ENCODE data around the gene P3R3URF.

The P3R3URF gene

DNA sequence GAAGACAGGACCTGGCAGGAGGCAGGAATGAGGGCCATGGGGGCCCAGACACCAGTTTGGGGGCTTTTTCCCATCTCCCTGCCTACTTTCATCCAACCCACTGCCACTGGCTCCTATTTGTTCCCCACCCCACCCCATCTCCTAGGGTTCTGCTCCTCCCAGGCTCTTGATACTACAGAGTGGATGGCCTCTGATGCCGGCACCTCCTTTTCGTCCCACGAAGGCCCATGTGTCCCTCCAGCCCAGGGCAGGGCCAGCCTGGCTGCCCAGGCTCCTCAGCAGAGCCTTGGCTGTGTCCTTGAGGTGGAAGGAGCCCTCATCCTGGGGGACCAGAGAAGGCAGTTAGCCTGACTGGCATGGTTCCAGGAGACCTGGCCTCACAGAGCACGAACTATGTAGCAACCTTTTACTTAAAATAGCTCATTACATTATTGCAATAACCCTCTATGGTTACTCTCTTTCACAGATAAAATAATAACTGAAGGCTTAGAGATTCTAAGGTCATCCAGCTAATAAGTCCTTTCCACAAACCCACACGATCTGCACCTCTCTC, 18.4 kb upstream of the P3R3URF start:
- TF ChIP-seq, protein P1, sequence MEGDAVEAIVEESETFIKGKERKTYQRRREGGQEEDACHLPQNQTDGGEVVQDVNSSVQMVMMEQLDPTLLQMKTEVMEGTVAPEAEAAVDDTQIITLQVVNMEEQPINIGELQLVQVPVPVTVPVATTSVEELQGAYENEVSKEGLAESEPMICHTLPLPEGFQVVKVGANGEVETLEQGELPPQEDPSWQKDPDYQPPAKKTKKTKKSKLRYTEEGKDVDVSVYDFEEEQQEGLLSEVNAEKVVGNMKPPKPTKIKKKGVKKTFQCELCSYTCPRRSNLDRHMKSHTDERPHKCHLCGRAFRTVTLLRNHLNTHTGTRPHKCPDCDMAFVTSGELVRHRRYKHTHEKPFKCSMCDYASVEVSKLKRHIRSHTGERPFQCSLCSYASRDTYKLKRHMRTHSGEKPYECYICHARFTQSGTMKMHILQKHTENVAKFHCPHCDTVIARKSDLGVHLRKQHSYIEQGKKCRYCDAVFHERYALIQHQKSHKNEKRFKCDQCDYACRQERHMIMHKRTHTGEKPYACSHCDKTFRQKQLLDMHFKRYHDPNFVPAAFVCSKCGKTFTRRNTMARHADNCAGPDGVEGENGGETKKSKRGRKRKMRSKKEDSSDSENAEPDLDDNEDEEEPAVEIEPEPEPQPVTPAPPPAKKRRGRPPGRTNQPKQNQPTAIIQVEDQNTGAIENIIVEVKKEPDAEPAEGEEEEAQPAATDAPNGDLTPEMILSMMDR (IDR thresholded peaks at IDR 0.05; ENCODE audit: control insufficient read depth, extremely low read depth, insufficient read depth): no peak
- no peak for DNase-seq (ENCODE audit: low read depth)
- H3K4me3 ChIP-seq (ENCODE audit: low read depth, low read length): no peak overlapping the region

DNA sequence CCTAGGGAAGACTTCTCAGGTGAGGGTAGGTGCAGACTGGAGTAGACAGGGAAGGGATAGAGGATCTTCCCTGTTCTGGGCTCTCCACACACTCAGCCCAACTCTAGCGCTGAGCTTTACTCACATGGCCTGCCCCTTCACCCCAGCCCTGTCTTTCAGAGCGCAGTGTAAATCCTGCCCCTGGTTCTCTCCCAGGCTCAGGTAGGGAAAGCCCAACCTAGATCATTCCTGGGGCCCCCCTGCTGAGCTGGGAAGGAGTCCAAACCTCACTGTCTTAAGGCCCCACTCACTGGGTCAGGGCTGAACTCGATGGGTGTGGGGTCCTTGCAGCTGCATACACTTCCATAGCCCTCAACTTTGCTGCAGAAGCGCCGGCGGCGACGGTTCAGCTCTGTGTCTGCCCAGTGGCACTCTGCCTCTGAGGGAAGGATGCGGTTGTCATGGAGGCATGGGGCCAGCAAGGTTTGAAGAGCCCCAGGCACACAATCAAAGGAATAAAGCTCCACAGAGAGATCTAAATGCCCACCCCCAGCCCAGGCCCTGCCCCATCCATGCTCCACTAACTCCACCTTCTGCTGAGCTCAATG, 17.8 kb upstream of the P3R3URF start:
- TF ChIP-seq, protein P1 (IDR thresholded peaks at IDR 0.05; ENCODE audit: control insufficient read depth, extremely low read depth, insufficient read depth): no peak
- no peak overlapping the region for H3K4me3 ChIP-seq (ENCODE audit: low read depth, low read length)
- no peak for DNase-seq (ENCODE audit: low read depth)

DNA sequence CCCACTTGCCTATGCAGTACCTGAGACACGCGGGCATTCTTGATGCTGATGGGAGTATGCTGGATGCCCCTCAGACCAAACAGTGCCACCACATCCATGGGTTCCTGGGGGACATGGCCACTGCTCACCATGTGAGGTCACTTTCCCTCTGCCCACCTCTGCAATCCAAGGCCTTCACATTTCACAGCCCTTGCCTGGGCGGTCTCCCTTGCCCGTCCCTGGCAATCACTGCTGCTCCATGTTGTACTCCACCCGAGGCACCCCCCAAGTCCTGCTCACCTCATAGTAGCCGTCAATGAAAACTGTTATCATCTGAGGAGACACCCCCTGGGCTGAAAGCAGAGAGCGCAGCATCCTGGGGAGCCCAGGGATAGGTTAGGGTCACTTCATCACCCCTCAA, 17.0 kb upstream of the P3R3URF start:
- TF ChIP-seq, protein P1 (IDR thresholded peaks at IDR 0.05; ENCODE audit: control insufficient read depth, extremely low read depth, insufficient read depth): no peak
- DNase-seq (ENCODE audit: low read depth): no peak
- no peak overlapping the region for H3K4me3 ChIP-seq (ENCODE audit: low read depth, low read length)

DNA sequence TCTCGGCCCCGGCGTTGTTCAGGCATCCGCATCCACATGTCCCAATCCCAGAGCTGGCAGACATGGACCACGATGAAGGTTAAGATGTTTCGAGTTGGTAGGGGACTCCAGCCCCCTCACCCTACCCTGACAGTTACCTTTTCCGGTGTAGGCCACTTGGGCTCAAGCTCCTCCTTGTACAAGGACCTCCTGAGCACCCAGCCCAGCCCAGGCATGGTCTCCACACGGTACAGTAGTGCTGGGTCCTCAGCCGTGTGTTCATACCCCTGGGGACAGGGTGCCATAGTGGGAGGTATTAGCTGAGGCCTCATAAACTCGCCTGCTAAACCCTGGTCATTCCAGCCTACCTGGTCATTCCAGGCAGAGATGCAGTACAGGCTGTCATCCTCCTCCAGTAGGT, 15.9 kb upstream of the P3R3URF start:
- H3K4me3 ChIP-seq (ENCODE audit: low read depth, low read length): no peak overlapping the region
- TF ChIP-seq, protein P1 (IDR thresholded peaks at IDR 0.05; ENCODE audit: control insufficient read depth, extremely low read depth, insufficient read depth): no peak
- DNase-seq (ENCODE audit: low read depth): no peak

DNA sequence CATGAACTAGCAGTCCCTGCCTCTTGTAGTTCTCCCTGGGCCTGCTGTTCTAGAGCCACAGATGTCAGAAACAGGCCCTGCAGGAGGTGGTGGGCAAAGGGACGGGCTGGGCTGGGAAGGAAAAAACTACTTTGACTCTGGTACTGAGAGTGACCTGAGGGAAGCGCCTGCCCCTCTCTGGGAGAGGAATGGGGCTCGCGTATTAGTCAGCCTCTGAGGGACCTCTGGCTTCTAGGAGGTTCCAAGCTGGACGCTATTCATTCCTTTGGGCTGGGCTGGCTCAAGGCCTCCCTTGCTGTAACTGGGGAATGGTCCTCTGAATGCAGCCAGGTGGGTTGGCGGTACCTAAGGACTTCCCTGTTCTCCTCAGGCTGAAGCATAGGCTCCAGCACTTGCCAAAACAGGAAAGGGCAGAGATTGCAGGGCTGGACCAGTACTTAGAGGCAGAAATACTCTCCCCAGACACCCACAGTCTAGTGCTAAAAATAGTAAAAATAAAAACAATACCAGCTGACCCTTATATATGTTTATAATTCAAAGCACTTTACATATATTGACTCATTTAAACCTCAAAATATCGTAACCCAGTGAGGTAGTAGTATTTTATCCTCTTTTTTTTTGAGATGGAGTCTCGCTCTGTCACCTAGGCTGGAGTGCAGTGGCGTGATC, 14.9 kb upstream of the P3R3URF start:
- TF ChIP-seq, protein P1 (IDR thresholded peaks at IDR 0.05; ENCODE audit: control insufficient read depth, extremely low read depth, insufficient read depth): no peak
- no peak overlapping the region for H3K4me3 ChIP-seq (ENCODE audit: low read depth, low read length)
- no peak for DNase-seq (ENCODE audit: low read depth)

DNA sequence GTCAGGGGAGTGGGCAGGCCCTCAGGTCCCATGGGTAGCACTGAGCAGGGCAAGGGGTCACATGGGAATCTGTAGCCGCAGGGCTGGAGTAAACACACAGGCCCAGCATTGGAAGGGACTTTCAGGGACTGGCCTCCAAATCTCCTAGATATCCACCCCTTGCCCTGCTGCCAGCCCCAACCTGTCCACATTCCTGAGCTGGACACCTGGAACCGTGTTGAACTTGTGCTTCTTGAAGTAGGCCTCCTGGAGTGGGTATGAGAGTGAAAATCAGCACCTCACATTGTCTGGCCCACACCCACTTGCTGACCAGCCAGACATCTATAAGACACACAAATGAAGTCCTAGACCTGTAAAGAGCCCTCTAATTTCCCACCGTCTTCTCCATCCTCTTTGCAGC, 14.3 kb upstream of the P3R3URF start:
- DNase-seq (ENCODE audit: low read depth): no peak
- H3K4me3 ChIP-seq (ENCODE audit: low read depth, low read length): no peak overlapping the region
- TF ChIP-seq, protein P1 (IDR thresholded peaks at IDR 0.05; ENCODE audit: control insufficient read depth, extremely low read depth, insufficient read depth): no peak

Measured in LNCaP clone FGC (cell line).